ENCODE measurements around the gene LYVE1. TPM values are rescaled to one million over a fixed set of nuclear protein-coding genes. Genes with fewer than 3 reads are reported as not detected.

LYVE1 gene
- polyA plus RNA-seq, 1 of the 3 experiments (the other 2 are of a cell fraction) = not detected

- TF ChIP-seq FOSL2 (IDR thresholded peaks at IDR 0.05; ENCODE audit: borderline replicate concordance, low read depth) = no peak
- TF ChIP-seq MEF2A (IDR thresholded peaks at IDR 0.05; ENCODE audit: borderline replicate concordance, low read depth) = no peak
- TF ChIP-seq TAF1 (IDR thresholded peaks at IDR 0.05; ENCODE audit: borderline replicate concordance, low read depth, low read length) = no peak
- TF ChIP-seq GATA2 (CRISPR knock-in tag; IDR thresholded peaks at IDR 0.05) = no peak
- no peak for TF ChIP-seq ZBTB33 (IDR thresholded peaks at IDR 0.05; ENCODE audit: borderline replicate concordance, low read depth)
These were observed 12.2 kb upstream of the LYVE1 start (continued) for GRCh38 chr11:10580623-10581022.

- no peak overlapping the region for H2AFZ ChIP-seq (ENCODE audit: low read depth)
- TF ChIP-seq SIN3A (IDR thresholded peaks at IDR 0.05; ENCODE audit: borderline replicate concordance, low read depth, low read length) = no peak
- TF ChIP-seq MAX (IDR thresholded peaks at IDR 0.05; ENCODE audit: low read depth) = no peak
- no peak for TF ChIP-seq JUND (IDR thresholded peaks at IDR 0.05)
- TF ChIP-seq USF2 (IDR thresholded peaks at IDR 0.05; ENCODE audit: borderline replicate concordance, low read depth, low read length) = no peak
- TF ChIP-seq TEAD4 (IDR thresholded peaks at IDR 0.05; ENCODE audit: borderline replicate concordance, insufficient read depth) = no peak
- TF ChIP-seq EP300 (IDR thresholded peaks at IDR 0.05; ENCODE audit: borderline replicate concordance in 1 of 2, low read depth in 1 of 2, low read length in 1 of 2) = no peak
- no peak for TF ChIP-seq ZBTB33 (IDR thresholded peaks at IDR 0.05; ENCODE audit: borderline replicate concordance, low read depth)
- TF ChIP-seq IRF3 (IDR thresholded peaks at IDR 0.05; ENCODE audit: low read depth, low read length) = no peak
- no peak for TF ChIP-seq FOSL2 (IDR thresholded peaks at IDR 0.05; ENCODE audit: borderline replicate concordance, low read depth)
- no peak for TF ChIP-seq YY1 (IDR thresholded peaks at IDR 0.05; ENCODE audit: low read depth)
- TF ChIP-seq MXI1 (IDR thresholded peaks at IDR 0.05; ENCODE audit: low read depth, low read length) = no peak
- no peak for TF ChIP-seq NFIC (IDR thresholded peaks at IDR 0.05; ENCODE audit: borderline replicate concordance)
- no peak overlapping the region for H3K4me2 ChIP-seq
- H3K4me1 ChIP-seq (ENCODE audit: control insufficient read depth in 1 of 2, insufficient read depth in 2 of 2, low read depth in 1 of 2, low read length in 1 of 2) = peaks cover 0 to 7% of the 10 kb centered on the region in 2 experiments; a peak in 2 of 4 replicates
- ChIA-PET POLR2A (no interaction called here), CTCF (no interaction called here)
- H3K9me2 ChIP-seq = no peaks in the 10 kb centered on the region
- H3K4me3 ChIP-seq (ENCODE audit: low read depth in 2 of 2, low read length in 1 of 2) = no peak overlapping the region
- H3K36me3 ChIP-seq (replicated peaks in 1 of 2; ENCODE audit: control insufficient read depth in 1 of 2, insufficient read depth in 2 of 2, low read length in 1 of 2) = no peaks in the 10 kb centered on the region
- no peak overlapping the region for H3K27ac ChIP-seq (ENCODE audit: low read depth in 2 of 2, low read length in 1 of 2)
- no peaks in the 10 kb centered on the region for H3K27me3 ChIP-seq (ENCODE audit: insufficient read depth)
- H3K9me3 ChIP-seq = no peaks in the 10 kb centered on the region
- no peak overlapping the region for H3K9ac ChIP-seq
- DNase-seq = no peak
- no peaks in the 10 kb centered on the region for H3F3A ChIP-seq (replicated peaks; ENCODE audit: insufficient read depth)
- no peaks in the 10 kb centered on the region for H3K79me2 ChIP-seq (ENCODE audit: insufficient read depth)
- H4K20me1 ChIP-seq (ENCODE audit: insufficient read depth) = no peaks in the 10 kb centered on the region
- 22% methylated on average over 3 of the region's 3 CpGs for WGBS (ENCODE audit: low lambda C conversion rate)
These were observed 11.2 kb upstream of the LYVE1 start for GRCh38 chr11:10579700-10580099.
